GM12878 (cell line): ENCODE data around the gene CAPN1.

Experiments used
- CTCF ChIP-seq, 3 experiments: IDR thresholded peaks in 2 of 3; conservative IDR thresholded peaks in 1 of 3; 2 replicates each; pipeline ENCODE4 v1.5.1; 2011; ENCODE audit warnings: low read depth in 3 of 3, low read length in 3 of 3, mild to moderate bottlenecking in 3 of 3, control low read depth in 2 of 3, moderate library complexity in 2 of 3, inconsistent platforms in 1 of 3, mixed read lengths in 1 of 3; ENCODE audit not compliant: control insufficient read depth in 2 of 3, insufficient read depth in 1 of 3; ENCODE audit errors: extremely low read depth in 1 of 3
- E2F8 ChIP-seq: fragments of 450-650 bp; IDR thresholded peaks from 2 replicates; pipeline ENCODE4 v1.6.1; 2018; ENCODE audit warnings: mild to moderate bottlenecking, low read depth, moderate library complexity; ENCODE audit not compliant: partially characterized antibody
- EED ChIP-seq: sonication (generic); IDR thresholded peaks from 2 replicates; pipeline ENCODE4 v1.6.1; 2016; ENCODE audit warnings: antibody characterized with exemption, low read depth
- IRF3 ChIP-seq: fragments of 450-650 bp; IDR thresholded peaks from 2 replicates; pipeline ENCODE4 v1.6.1; 2014; ENCODE audit warnings: mild to moderate bottlenecking
- MAX ChIP-seq: IDR thresholded peaks from 2 replicates; pipeline ENCODE4 v1.6.1; 2012; ENCODE audit warnings: low read depth, low read length, improper control_type of control experiment
- MYC ChIP-seq: IDR thresholded peaks from 2 replicates; pipeline ENCODE4 v1.6.1; 2011; ENCODE audit warnings: mild to moderate bottlenecking, low read length, moderate library complexity, inconsistent platforms; ENCODE audit not compliant: insufficient read depth, insufficient replicate concordance, insufficient read length, severe bottlenecking
- PML ChIP-seq: IDR thresholded peaks from 2 replicates; pipeline ENCODE4 v1.6.1; 2012; ENCODE audit warnings: low read length, inconsistent platforms
- POLR2AphosphoS5 ChIP-seq: IDR thresholded peaks from 2 replicates; pipeline ENCODE4 v1.6.1; 2011; ENCODE audit warnings: mild to moderate bottlenecking, low read length, inconsistent platforms
- RFX5 ChIP-seq: IDR thresholded peaks from 2 replicates; pipeline ENCODE4 v1.6.1; 2011; ENCODE audit warnings: low read depth, low read length, improper control_type of control experiment
- TAF1 ChIP-seq: IDR thresholded peaks from 2 replicates; pipeline ENCODE4 v1.6.1; 2011; ENCODE audit warnings: mild to moderate bottlenecking, low read depth, low read length, borderline replicate concordance
- TCF12 ChIP-seq: IDR thresholded peaks from 2 replicates; pipeline ENCODE4 v1.6.1; 2011; ENCODE audit warnings: low read depth, mild to moderate bottlenecking, low read length
- ZNF384 ChIP-seq: IDR thresholded peaks from 2 replicates; pipeline ENCODE4 v1.6.1; 2012; ENCODE audit warnings: low read depth, mild to moderate bottlenecking, low read length, improper control_type of control experiment, borderline replicate concordance

- TF ChIP-seq POLR2AphosphoS5 (no peak), CTCF (IDR thresholded peaks at IDR 0.05 in 2 of 3, conservative IDR thresholded peaks at IDR 0.05 in 1 of 3; ENCODE audit: control insufficient read depth in 2 of 3, extremely low read depth in 1 of 3, insufficient read depth in 1 of 3, low read depth in 3 of 3, low read length in 3 of 3) (no peak), RFX5 (no peak), TAF1 (no peak), ZNF384 (no peak), EED (no peak), MYC (no peak), TCF12 (no peak), MAX (no peak), E2F8 (no peak), PML (no peak), IRF3 (no peak)
These were observed 25.5 kb upstream of the CAPN1 start for GRCh38 chr11:65156256-65156655.
